IPS DF 19.7 (cell line): ENCODE data around the gene FBXW10B.
"Not testable (repeated sequence)": the region's sequence is repeated elsewhere in the genome, so short reads cannot be mapped to it uniquely, and the experiment has no call there.

Experiments
- DNase-seq: peaks from one replicate; pipeline ENCODE4 v3.0.0-alpha.2; 2013; ENCODE audit warnings: low read depth, low spot score

The FBXW10B gene

DNA sequence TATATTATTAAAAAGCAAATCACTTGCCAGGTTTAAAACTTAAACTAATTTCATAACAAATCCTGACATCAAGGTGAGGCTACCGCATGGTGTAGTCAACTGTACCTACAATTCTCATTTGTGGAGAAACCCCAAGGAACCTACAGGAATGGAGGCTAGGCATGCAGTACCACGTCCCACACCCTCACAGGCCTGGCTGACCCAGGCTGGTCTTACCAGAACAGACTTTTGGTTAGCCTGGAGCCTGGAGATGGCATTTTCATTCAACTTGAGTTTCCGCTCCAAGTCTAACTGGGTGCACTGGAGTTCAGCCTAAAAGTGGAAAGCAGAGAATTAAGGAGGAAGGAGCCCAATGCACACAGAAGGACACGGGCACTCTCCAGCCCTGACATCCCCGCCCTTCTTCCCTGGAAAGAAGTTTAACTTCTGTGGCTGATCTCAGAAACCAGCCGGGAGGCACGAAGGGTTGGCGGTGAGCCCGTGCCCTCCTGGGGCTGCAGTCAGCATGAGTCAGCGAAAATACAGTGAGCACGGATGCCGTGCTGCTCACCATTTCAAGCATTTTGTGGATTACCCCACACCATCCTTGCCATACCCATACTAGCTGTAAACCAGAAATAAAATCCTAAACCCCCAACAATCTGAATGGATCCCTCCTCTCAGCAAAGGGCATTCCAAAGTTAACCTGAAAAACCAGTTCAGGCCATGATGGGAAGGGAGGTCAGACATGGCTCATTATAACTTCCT lies 23.2 kb upstream of the FBXW10B start:
- not testable (repeated sequence) for DNase-seq

DNA sequence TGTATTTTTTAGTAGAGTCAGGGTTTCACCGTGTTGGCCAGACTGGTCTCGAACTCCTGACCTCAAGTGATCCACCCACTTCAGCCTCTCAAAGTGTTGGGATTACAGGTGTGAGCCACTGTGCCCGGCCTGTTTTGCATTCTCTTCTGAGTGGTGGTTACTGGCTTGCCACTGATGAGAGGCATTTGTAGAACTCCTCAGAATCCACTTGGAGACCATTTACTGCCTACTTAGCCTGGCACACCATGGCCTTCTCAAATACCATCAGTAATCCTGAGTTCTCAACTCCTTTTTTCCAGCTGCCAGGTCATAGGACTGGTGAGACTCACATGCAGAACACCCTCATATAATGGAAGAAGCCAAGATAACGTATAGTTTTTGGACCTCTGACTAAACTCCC lies 22.5 kb upstream of the FBXW10B start:
- DNase-seq = not testable (repeated sequence)

DNA sequence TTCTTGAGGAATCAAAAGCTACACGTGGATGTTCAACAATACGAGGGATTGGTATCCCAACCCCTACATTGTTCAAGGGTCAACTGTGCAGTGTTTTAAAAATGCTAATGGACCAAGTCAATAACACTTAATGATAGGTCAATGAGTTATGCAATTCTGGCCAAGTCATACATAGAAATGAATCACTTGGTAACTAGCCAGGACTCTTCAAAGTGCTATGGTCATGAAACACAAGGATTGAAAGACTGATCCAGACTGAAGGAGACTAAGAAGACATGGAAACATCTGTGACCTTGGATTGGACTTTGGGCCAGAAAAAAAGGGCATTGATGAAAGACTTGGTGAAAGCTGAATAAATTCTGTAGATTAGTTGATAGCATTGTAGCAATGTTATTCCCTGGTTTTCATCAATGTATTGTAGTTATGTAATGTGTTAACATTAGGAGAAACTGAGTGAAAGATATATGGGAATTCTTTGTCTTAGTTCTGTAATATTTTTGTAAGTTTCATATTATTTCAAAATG lies 11.5 kb upstream of the FBXW10B start:
- DNase-seq = not testable (repeated sequence)

DNA sequence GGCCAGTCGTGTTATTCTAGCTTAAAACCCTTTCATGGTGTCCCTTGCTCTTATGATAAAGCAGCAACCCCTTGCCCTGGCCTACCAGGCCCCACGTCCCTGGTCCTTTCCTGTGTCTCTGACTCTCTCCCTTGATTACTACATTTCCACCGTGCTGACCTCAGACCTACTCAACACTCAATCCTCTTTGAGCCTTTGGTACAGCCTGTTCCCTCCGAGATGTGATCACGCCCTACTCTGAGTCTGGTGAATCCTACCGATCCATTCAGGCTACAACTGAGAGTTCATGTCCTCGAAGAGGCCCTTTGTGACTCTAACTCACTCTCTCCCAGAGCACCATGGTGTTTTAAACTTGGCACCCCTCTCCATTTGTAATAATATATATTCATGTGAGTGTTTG lies 10.5 kb upstream of the FBXW10B start:
- not testable (repeated sequence) for DNase-seq

DNA sequence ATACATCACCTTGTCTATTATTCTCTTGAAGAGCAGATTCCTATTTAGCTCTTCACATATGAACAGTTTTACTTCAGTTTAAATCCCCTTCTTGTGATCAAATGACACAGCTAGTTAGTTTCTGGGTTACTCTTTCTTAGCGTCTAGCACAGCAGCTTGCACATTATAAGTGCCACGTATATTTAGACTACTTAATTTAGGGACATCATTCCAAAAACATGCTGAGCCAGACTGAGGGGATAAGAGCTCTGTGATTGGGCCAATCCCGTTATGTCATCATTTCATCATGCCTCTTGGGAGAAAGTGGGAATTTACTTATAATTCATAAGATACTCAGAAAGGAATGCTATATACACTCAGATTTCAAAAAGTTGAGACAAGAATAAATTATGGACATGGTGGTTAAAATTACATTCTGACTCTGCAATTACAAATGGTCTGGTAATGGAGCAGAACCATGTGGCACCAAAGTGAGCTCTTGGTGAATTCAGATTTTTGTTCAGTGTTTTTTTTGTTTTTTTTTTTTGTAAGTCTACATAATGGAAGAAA lies 4.2 kb upstream of the FBXW10B start:
- DNase-seq = not testable (repeated sequence)

DNA sequence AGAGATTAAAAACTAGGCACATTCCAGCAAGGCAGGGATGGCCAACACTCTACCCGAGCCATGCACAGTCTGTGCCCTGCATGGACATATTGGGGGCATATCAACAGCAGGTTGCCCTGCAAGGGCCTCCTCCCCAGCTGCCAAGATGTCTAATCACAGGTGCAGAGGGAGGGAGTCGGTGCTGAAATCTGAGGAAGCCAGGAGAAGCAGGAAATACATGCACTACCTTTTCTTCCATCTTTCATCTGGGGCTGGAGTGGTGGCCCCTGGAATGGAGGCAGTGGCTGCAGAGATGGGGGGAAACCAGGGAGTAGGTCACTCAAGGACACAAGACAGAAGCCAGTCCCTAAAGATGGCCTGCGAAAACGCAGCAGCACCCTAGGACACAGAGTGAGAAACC lies 3.8 kb upstream of the FBXW10B start:
- not testable (repeated sequence) for DNase-seq

DNA sequence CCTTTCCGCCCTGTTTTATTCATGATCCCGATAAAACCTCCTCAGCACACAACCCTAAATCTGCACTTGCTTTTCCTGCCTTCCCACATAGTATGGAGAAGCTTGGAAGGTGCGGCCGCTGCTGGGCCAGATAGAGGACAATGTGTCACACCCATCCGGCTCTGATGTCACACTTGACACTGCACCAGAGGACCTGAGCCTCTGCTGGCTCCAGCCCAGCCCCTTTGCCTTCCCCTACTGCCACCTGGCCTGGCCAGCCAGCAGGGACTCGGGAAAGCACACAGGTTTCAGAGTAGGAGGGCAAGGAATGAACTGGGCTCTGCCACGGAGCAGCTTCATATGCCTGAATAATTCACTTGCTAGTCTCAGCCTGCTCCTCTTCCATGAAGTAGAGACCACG lies 2.6 kb upstream of the FBXW10B start:
- DNase-seq = not testable (repeated sequence)

DNA sequence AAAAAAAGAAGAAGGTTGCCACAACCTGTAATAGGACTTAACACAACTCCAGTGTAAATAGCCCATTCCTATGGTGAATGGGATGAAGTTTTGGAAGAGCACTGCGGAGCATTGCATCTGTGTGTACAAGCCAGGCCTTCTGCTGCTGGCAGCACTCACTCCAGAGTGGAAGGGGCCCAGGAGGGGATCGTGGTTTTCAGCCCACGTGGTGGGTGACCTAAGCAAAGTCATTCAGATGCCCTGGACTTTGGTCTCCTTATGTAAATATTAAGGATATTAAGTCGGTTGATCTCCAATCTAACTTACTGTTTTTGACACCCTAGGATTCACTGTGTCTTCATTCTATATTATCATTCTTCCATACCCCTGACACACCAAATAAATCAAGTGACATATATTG lies 2.7 kb downstream of the FBXW10B start:
- not testable (repeated sequence) for DNase-seq

DNA sequence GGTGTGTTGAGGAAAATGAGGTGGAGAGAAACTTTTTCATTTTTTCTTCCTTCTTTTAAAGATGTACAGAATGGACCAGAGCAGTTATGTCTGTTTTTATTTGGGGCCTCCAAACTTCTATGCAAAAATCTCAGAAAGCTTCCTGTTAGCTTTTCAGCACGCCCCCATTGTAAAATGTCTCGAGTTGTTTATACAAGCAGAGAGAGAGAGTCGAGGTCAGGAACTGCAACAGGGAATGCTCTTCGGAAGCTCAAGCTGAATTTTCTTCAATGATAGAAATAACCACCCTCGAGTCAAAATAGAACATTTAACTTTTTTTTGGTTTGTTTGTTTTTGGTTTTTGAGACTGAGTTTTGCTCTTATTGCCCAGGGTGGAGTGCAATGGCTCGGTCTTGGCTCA lies 3.7 kb downstream of the FBXW10B start:
- not testable (repeated sequence) for DNase-seq

DNA sequence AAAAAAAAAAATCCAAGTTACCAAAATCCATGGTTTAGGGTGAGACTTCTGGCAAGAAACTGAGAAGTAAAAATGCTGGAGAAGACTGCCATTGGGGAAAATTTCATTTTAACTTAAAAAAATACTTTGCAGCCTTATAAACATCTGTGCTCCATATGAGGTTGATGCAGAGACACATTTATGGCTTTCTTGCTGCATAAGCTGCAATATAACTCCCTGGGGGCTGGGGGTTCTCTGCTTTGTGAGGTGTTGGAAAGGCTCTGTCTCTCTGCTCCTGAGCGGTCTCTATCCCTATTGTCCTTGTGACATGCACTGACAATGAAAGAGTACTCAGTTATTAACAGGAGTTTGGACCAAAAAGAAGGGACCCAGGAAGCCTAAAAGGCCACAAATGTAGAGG lies 6.4 kb downstream of the FBXW10B start:
- not testable (repeated sequence) for DNase-seq

DNA sequence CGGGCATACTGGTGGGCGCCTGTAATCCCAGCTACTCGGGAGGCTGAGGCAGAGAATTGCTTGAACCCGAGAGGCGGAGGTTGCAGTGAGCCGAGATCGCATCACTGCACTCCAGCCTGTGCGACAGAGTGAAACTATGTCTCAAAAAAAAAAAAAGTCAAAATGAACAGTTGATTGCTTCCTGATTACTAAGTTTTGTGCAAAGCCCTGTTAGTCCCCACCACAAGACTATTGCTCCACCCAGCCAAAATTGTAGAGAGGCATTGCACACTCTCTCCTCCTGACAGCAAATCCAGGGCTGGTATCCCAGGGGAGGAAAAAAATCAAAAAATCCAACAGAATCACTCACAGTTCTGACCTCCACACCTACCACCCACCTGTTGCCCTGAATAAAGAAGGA lies 26.5 kb downstream of the FBXW10B start:
- DNase-seq = not testable (repeated sequence)

DNA sequence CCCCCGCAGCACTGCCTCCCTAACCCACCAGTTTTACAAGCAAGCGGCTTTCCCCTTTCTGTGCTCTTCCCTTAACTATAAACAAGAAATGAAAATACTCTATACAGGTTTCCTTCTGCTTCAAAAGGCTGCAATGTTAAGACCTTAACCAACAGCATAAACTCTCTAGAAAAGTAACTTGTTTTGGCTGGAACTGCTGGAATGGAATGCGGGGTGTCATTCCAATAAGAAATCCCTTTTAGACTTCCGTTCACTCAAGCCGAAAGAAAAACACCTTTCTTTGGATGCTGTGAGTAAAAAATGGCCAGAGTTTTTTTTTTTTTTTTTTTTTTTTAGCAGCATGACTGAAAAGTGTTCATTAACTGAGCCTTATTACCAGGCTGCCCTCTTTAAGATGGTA lies 27.5 kb downstream of the FBXW10B start:
- not testable (repeated sequence) for DNase-seq

DNA sequence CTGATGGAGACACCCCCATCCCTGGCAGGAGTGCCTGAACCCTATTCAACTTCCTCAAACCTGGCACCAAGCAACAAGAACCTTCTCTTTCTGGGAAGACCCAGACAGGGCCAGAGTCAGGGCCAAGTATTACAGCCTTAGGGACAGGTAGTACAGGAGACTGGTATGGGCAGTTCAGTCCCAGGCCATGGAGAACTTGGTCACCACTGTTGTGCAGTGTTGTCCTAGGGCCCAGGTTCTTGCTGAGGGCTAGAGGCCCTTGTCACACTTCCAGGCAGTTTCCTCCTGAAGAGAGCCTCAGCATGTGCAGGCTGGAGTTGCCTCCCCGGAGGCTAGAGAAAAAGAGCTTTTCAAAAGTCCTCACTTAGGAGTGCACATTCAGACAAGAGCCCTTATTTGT lies 28.7 kb downstream of the FBXW10B start:
- DNase-seq = not testable (repeated sequence)

DNA sequence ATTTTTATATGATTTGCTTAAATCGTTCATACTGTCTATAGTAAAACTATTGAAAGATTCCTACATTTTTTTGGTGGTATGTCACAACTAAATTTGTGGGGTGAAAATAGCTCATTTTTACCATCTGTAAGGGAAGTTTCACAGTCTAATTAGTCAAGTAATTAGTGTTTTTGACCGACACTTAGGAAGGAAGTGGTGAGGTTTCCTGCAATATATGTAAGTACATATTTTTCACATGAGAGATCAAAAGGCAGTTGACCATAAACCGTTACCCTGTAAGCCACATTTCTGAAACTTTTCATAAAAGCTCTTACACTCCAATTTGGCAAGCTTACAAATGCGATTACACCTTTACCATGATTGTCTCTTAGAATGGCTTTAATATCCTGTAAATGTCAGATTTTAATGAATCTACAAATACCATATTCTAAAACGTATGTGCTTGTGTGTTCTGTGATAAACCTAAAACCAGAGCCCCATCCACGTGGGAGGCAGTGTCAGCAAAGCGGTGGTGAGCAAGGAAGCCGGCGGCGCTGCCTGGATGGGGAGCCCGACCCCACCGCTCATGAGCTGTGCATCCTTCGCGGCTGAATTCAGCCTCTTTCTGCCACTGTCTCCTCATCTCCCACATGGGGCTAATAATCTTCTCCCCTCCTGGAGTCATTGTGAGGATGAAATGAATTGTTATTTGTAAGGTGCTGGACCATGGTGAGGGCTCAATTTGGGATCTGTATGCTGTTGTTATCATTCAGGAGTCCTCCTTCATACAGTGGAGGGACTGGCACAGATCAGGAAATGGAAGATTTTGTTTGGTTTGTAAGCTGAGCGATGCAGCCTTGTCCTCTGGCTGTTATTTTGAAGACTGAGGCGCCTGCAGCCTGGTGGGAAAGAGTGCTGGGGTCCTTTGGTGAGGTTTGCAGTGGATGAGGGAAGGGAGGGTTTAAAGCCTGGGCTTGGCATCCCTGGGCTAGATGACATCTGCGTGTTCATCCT lies 29.7 kb downstream of the FBXW10B start:
- DNase-seq = not testable (repeated sequence)

DNA sequence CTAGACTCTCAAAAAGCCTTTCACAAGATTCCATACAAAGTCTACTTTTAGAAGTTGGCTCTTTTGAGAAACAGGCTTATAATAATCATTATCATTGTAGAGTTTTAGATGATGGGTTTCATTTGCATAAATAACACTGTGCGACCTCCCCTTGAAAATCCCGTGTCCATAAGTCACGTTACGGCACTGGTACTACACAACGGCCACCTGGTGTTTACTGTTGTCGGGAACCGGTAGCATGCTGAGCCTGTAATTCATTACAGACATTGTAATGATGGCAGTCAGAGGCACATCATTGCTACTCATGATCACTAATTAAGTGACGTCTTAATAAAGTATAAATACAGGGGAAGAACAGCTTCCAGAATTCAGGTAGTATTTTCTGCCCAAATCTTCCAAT lies 31.5 kb downstream of the FBXW10B start:
- not testable (repeated sequence) for DNase-seq

DNA sequence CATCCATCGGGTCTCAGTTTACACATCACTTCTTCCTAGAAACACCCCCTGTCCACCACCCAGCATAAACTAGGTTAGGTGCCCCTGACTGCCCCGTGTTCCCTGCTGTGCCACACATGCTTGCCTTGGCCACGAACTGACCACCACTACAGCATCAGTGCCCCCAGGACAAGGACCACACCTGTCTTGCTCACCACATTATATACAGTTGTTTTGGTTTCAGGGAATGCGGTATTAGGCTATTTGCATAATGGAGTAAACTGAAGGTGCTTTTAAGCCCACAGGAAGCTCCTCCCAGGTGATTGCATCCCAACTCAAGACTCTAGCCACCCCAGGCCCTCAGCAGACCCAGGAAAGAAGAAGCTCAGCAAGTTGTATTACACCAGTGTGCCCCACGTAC lies 36.2 kb downstream of the FBXW10B start:
- DNase-seq = not testable (repeated sequence)

DNA sequence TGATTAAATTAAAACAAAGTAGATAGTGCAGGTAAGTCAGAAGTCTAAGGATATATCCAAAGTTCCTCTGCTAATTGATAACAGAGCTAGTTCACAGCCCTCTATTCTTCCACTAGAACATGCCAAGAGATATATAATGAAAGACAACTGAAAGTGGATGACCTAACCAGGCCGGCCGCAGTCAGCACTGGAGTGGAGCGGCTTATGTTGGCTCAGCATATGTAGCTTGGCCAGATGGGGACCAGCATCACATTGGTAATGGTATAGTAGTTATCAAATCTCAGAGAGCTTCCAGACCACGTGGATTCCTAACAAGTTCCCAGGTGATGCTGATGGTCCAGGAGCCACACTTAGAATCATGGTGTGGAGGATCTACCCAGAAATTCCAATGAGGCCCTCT lies 38.0 kb downstream of the FBXW10B start:
- not testable (repeated sequence) for DNase-seq

DNA sequence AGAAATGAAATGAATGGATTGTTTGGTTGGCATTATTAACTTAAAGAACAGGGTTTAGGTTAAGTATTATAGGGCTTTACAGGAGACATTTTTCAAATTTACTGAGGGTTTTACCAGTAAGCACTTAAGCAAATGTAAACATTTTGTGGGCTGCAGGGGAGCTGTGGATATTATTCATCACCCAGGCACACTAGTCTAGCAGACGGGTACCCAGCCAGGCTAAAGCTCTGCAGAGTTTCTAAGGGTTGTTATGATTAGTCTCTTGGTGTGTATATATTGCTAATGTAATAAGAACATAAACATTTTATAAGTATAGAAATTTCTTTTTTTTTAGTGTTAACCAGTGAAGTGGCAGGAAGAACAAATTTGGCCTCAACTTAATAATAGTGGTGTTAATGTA lies 42.7 kb downstream of the FBXW10B start:
- DNase-seq = not testable (repeated sequence)

DNA sequence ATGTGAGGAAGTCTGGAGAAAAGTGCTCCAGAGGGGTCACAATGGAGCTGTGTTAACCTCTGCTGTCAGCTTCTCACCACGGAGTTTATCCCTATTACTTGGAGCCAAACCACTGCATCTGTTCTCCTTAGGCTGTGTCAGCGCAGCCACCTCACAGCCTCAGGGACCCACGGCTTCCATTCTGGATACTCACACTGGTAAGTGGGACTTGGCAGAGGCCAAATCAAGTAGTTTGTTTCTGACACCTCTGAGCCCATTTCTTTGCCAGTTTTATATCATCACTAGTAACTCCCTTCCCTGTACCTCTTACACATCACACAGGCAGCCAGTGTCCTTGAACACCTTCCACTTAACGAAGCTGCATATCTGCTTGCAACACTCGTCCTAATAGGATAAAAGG lies 44.8 kb downstream of the FBXW10B start:
- not testable (repeated sequence) for DNase-seq

DNA sequence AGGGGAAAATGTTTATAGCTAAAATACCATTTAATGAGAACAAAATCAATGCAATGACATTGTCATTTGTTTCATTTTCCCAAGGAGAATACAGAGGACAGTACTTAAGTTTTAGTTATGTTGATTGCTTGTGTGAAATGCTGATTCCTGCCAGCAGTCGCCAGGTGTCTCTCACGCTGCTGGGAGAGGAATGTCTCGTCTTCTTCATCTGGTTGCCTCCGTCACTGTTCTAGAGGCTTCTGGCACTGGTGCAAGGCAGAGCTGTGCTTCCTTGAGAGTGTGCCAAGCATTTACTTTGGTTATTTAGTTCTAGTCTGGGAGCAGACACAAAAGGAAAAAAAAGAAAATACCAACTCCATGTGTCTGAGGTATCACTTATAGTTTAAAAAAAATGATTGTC lies 45.6 kb downstream of the FBXW10B start:
- DNase-seq = not testable (repeated sequence)
